ENCODE measurements around the gene MAP7D1.
"Not testable (repeated sequence)": the region's sequence is repeated elsewhere in the genome, so short reads cannot be mapped to it uniquely, and the experiment has no call there.

MAP7D1 gene

DNA sequence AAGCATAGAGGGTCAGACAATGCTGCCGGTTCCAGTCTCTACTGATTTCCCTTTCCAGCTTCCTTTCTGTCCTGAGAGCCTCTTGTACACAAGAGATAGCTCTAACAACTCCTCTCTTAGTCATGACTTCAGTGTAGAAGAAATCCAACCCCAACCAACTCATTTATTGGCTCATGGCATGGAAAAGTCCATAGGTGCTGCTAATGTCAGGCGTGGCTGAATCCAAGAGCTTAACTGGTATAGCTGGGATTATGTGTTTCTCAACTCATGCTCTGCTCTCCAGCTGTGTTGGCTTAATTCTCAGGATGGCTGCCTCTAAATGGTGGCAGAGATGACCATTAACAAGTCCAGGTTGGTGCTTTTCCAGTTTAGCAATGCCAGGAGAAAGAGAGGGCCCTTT is 55.9 kb downstream of the MAP7D1 start:
- H3K4me3 ChIP-seq (ENCODE audit: low read depth, low read length): no peak overlapping the region
- no peak for DNase-seq (ENCODE audit: low read depth)
- no peak for TF ChIP-seq CTCF (IDR thresholded peaks at IDR 0.05; ENCODE audit: low read depth, low read length, missing control alignments)

DNA sequence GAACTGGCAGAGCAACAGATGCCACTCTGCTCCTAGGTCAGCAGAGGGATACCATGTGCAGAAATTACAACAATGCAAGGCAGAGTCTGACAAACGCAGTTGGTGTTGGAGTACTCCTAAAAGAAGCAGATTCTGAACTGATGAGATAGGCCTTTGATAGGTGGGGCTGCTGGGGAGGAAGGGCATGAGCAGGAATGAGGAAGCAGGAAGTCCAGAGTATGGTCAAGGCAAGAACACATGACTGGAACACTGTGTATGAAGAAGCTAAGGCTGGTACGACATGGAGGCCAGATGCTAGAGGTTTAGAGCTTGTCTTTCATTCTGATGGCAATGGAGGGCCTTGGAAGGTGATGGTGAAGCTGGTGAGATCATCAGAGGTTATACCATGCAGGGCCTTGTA is 56.8 kb downstream of the MAP7D1 start:
- H3K4me3 ChIP-seq (ENCODE audit: low read depth, low read length): no peak overlapping the region
- no peak for TF ChIP-seq CTCF (IDR thresholded peaks at IDR 0.05; ENCODE audit: low read depth, low read length, missing control alignments)
- DNase-seq (ENCODE audit: low read depth): no peak

DNA sequence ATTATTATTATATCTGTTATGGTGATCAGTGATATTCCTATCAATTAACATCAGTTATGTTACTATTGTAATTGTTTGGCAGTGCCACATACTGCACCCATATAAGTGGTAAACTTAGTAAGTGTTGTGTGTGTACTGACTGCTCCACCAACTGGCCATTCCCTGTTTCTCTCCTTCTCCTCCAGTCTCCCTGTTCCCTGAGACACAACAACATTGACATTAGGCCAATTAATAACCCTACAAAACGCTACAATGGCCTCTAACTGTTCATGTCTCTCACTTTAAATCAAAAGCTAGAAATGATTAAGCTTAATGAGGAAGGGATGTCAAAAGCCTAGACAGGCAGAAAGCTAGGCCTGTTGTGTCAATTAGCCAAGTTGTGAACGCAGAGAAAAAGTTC is 61.7 kb downstream of the MAP7D1 start:
- no peak for TF ChIP-seq CTCF (IDR thresholded peaks at IDR 0.05; ENCODE audit: low read depth, low read length, missing control alignments)
- DNase-seq (ENCODE audit: low read depth): no peak
- H3K4me3 ChIP-seq (ENCODE audit: low read depth, low read length): no peak overlapping the region

DNA sequence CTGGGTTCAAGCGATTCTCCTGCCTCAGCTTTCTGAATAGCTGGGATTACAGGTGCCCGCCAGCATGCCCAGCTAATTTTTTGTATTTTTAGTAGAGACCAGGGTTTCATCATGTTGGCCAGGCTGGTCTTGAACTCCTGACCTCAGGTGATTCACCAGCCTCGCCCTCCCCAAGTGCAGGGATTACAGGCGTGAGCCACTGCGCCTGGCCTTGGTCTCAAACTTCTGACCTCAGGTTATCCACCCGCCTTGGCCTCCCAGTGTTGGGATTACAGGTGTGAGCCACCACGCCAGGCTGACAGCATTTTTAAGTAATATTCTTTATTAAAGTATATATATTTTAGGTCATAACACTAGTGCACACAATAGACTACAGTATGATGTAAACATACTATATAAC is 65.9 kb downstream of the MAP7D1 start:
- not testable (repeated sequence) for H3K4me3 ChIP-seq (ENCODE audit: low read depth, low read length); DNase-seq (ENCODE audit: low read depth)

- H3K4me3 ChIP-seq (ENCODE audit: low read depth, low read length): peak overlapping the region; percentile 57
- DNase-seq (ENCODE audit: low read depth): no peak
- no peak for TF ChIP-seq CTCF (IDR thresholded peaks at IDR 0.05; ENCODE audit: low read depth, low read length, missing control alignments)
Measured at GRCh38 chr1:36222481-36223380, 66.8 kb downstream of the MAP7D1 start.

- peak; percentile 68 for DNase-seq (ENCODE audit: low read depth)
- peak overlapping the region; percentile 57 for H3K4me3 ChIP-seq (ENCODE audit: low read depth, low read length)
- no peak for TF ChIP-seq CTCF (IDR thresholded peaks at IDR 0.05; ENCODE audit: low read depth, low read length, missing control alignments)
Measured at GRCh38 chr1:36223381-36223995, 67.5 kb downstream of the MAP7D1 start.

GRCh38 chr1:36223996-36224536 is 68.1 kb downstream of the MAP7D1 start, which contains the start of gene THRAP3:
THRAP3 (plus strand) TSS chr1:36224443; CDS start chr1:36282564, 58,121 bp downstream.
- no peak for TF ChIP-seq CTCF (IDR thresholded peaks at IDR 0.05; ENCODE audit: low read depth, low read length, missing control alignments)
- peak within 1 kb of the TSS; percentile 97 for H3K4me3 ChIP-seq (ENCODE audit: low read depth, low read length)
- peak; percentile 98 for DNase-seq (ENCODE audit: low read depth)

Data from GM12864 (cell line).